COLO668 (cell line): ENCODE results near the gene AMHR2.

ENCODE experiments used
- DNase-seq: peaks from one replicate; lab custom pipeline; 2025; ENCODE audit not compliant: unreplicated experiment; lab: John Stamatoyannopoulos, UW

Gene AMHR2

GRCh38 chr12:53452159-53453077 is 28.8 kb downstream of the AMHR2 start:
- peak; percentile 77 for DNase-seq

- DNase-seq: no peak
These were observed 30.4 kb downstream of the AMHR2 start for GRCh38 chr12:53453953-53454640.

- no peak for DNase-seq
These were observed 31.1 kb downstream of the AMHR2 start for GRCh38 chr12:53454707-53455106.

- no peak for DNase-seq
These were observed 33.2 kb downstream of the AMHR2 start for GRCh38 chr12:53456654-53457366.

- no peak for DNase-seq
These were observed 35.4 kb downstream of the AMHR2 start for GRCh38 chr12:53459097-53459496.

GRCh38 chr12:53461059-53461458 is 37.4 kb downstream of the AMHR2 start:
- no peak for DNase-seq

- DNase-seq: no peak
These were observed 37.9 kb downstream of the AMHR2 start for GRCh38 chr12:53461591-53461990.

GRCh38 chr12:53462935-53463334 is 39.3 kb downstream of the AMHR2 start:
- no peak for DNase-seq

GRCh38 chr12:53463802-53464560 is 40.3 kb downstream of the AMHR2 start:
- no peak for DNase-seq

- no peak for DNase-seq
These were observed 41.2 kb downstream of the AMHR2 start for GRCh38 chr12:53464685-53465418.

GRCh38 chr12:53465679-53466078 is 42.0 kb downstream of the AMHR2 start:
- no peak for DNase-seq

GRCh38 chr12:53466640-53467039 is 43.0 kb downstream of the AMHR2 start:
- DNase-seq: no peak

- no peak for DNase-seq
These were observed 43.4 kb downstream of the AMHR2 start for GRCh38 chr12:53467082-53467481.

- no peak for DNase-seq
These were observed 44.2 kb downstream of the AMHR2 start for GRCh38 chr12:53467880-53468279.

- DNase-seq: no peak
These were observed 44.6 kb downstream of the AMHR2 start for GRCh38 chr12:53468282-53468681.

- DNase-seq: no peak
These were observed 48.5 kb downstream of the AMHR2 start for GRCh38 chr12:53472056-53472582.

GRCh38 chr12:53474077-53474476 is 50.4 kb downstream of the AMHR2 start:
- no peak for DNase-seq

GRCh38 chr12:53474819-53475218 is 51.2 kb downstream of the AMHR2 start:
- no peak for DNase-seq

- DNase-seq: no peak
These were observed 53.1 kb downstream of the AMHR2 start for GRCh38 chr12:53476769-53477209.

- no peak for DNase-seq
These were observed 55.2 kb downstream of the AMHR2 start for GRCh38 chr12:53478865-53479264.
